GM12891 (cell line): ENCODE results near the gene DBN1.

Experiments
- PAX5 ChIP-seq: IDR thresholded peaks from 2 replicates; pipeline ENCODE4 v1.6.1; 2011; ENCODE audit warnings: low read length, moderate library complexity, mild to moderate bottlenecking; ENCODE audit not compliant: insufficient read depth, severe bottlenecking
- POLR2A ChIP-seq: IDR thresholded peaks from 2 replicates; pipeline ENCODE4 v1.6.1; 2011; ENCODE audit warnings: low read depth, low read length, control low read depth
- SPI1 ChIP-seq: IDR thresholded peaks from 2 replicates; pipeline ENCODE4 v1.6.1; 2011; ENCODE audit warnings: low read depth, low read length, control low read depth
- TAF1 ChIP-seq: IDR thresholded peaks from 2 replicates; pipeline ENCODE4 v1.6.1; 2011; ENCODE audit warnings: low read depth, low read length, control low read depth

DNA sequence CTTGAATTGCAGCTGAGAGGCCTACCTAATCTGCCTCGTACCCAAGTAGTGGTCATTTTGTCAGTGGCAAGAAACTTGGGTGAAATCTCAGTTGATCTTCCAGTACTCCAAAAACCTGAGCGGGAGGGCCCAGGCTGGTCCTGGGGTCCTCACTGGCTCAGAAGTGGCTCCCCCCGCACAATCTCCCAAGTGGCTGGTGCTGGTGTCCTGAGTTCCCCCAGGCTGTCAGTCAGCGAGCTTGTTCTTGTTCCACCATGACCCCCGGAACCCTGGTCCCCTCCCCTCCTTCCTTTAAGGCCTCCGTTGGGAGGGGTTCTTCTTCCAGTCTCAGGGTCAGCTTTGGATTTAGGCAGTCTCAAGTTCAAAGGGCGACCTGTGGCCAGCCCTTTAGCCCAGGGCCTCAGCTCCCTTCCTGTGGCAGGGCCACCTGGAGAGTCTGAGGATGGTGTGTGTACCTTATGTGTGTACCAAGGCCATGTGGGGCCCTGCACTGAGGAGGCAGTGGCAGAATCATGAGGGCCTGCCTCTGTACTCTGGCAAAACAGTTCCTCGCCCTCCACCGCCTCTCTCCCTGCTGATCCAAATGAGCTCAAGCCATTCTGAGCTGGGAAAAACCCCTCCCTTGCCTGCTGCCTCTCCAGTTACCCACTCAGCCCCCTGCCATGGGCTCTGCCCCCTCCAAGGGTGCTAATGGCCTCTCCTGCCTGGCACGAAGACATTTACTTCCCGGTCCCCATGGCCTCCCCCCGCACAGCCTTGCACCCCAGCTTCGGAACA is 4.5 kb upstream of the DBN1 start:
- TF ChIP-seq POLR2A = no peak
- TF ChIP-seq PAX5 = no peak
- no peak for TF ChIP-seq TAF1
- TF ChIP-seq SPI1 = no peak
